Measurements from ENCODE around the gene SLC18A3.

DNA sequence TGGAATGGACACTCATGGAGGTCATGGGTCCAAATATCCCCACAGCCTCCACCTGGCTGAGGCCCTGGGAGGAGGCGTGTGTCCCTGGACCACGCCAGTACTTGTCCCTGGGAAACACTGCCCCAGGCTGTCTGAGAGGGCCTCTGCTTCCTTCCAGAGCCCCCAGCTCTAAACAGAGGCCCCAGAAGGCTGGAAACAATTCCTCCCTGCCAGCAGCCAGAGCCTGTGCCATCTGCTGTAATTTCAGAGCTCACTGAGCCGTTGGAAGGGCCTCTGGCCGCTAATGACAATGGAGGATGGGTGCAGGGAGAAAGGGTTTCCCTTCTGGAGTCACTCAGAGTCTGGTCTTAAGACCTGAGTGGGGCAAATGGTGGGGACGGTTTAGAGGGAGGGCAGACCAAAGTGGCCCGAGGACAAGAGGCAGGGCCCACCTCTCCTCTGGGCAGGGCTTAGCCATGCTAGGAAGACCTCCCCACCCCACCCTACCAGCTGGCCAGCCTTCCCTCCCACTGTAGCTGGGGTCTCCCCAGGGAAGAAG, 10.8 kb downstream of the SLC18A3 start:
- no peak for TF ChIP-seq TAF1 (IDR thresholded peaks at IDR 0.05; ENCODE audit: low read depth)
- no peak for TF ChIP-seq CEBPB (IDR thresholded peaks at IDR 0.05)
- TF ChIP-seq NFIC (IDR thresholded peaks at IDR 0.05): no peak
- no peak for TF ChIP-seq FOXM1 (IDR thresholded peaks at IDR 0.05; ENCODE audit: borderline replicate concordance, low read depth)
- TF ChIP-seq YY1 (IDR thresholded peaks at IDR 0.05; ENCODE audit: low read depth): no peak
- TF ChIP-seq EP300 (IDR thresholded peaks at IDR 0.05; ENCODE audit: borderline replicate concordance): no peak
- TF ChIP-seq RAD21 (IDR thresholded peaks at IDR 0.05; ENCODE audit: low read depth): no peak
